GM18511 (cell line): ENCODE results near the gene WEE2.
A peak's percentile ranks its signal among the peaks of the same experiment; 100 is the strongest.
"Not testable (repeated sequence)": the region's sequence is repeated elsewhere in the genome, so short reads cannot be mapped to it uniquely, and the experiment has no call there.

ENCODE experiments used
- ATAC-seq: cut with Tn5 transposase; IDR thresholded peaks from one replicate; pipeline ENCODE4 v1.9.1; 2021; ENCODE audit warnings: mild to moderate bottlenecking, moderate library complexity; ENCODE audit not compliant: unreplicated experiment

The WEE2 gene

GRCh38 chr7:141712603-141713255, 4.6 kb downstream of the WEE2 start:
- ATAC-seq: no peak

- no peak for ATAC-seq
Measured at GRCh38 chr7:141713890-141714289, 5.7 kb downstream of the WEE2 start.

- ATAC-seq: no peak
Measured at GRCh38 chr7:141714571-141714970, 6.4 kb downstream of the WEE2 start.

GRCh38 chr7:141715018-141715417, 6.9 kb downstream of the WEE2 start:
- ATAC-seq: no peak

- ATAC-seq: no peak
Measured at GRCh38 chr7:141715794-141716689, 7.9 kb downstream of the WEE2 start.

GRCh38 chr7:141717450-141717849, 9.3 kb downstream of the WEE2 start:
- no peak for ATAC-seq

- no peak for ATAC-seq
Measured at GRCh38 chr7:141722529-141722928, 14.4 kb downstream of the WEE2 start.

- ATAC-seq: no peak
Measured at GRCh38 chr7:141729020-141729419, 20.9 kb downstream of the WEE2 start.

GRCh38 chr7:141731476-141732149, 23.5 kb downstream of the WEE2 start:
- peak; percentile 72 for ATAC-seq

GRCh38 chr7:141737118-141737835, 29.1 kb downstream of the WEE2 start:
- no peak for ATAC-seq

- peak; percentile 91 for ATAC-seq
Measured at GRCh38 chr7:141737836-141738591, 29.9 kb downstream of the WEE2 start, which contains the start of gene SSBP1. TSS of gene SSBP1 (plus strand) at chr7:141738358. CDS start at chr7:141739167, 809 bp downstream.

GRCh38 chr7:141738592-141739013, 30.4 kb downstream of the WEE2 start:
- ATAC-seq: no peak

GRCh38 chr7:141739250-141739649, 31.1 kb downstream of the WEE2 start:
- no peak for ATAC-seq

GRCh38 chr7:141742229-141742628, 34.1 kb downstream of the WEE2 start:
- no peak for ATAC-seq

GRCh38 chr7:141744131-141744530, 36.0 kb downstream of the WEE2 start:
- no peak for ATAC-seq

- no peak for ATAC-seq
Measured at GRCh38 chr7:141748396-141748795, 40.2 kb downstream of the WEE2 start.

- not testable (repeated sequence) for ATAC-seq
Measured at GRCh38 chr7:141751904-141752303, 43.8 kb downstream of the WEE2 start.

GRCh38 chr7:141752634-141753033, 44.5 kb downstream of the WEE2 start:
- ATAC-seq: no peak

GRCh38 chr7:141754939-141755338, 46.8 kb downstream of the WEE2 start:
- ATAC-seq: no peak

- ATAC-seq: no peak
Measured at GRCh38 chr7:141763797-141764196, 55.6 kb downstream of the WEE2 start, which contains the start of gene TAS2R3. TSS of gene TAS2R3 (plus strand) at chr7:141764097. CDS start at chr7:141764159, 62 bp downstream.
